HG03457 (cell line): ENCODE data around the gene DUXB.

Experiments
- ATAC-seq: cut with Tn5 transposase; IDR thresholded peaks from one replicate; pipeline ENCODE4 v1.9.1; 2021; ENCODE audit warnings: moderate number of reproducible peaks; ENCODE audit not compliant: unreplicated experiment

The DUXB gene

DNA sequence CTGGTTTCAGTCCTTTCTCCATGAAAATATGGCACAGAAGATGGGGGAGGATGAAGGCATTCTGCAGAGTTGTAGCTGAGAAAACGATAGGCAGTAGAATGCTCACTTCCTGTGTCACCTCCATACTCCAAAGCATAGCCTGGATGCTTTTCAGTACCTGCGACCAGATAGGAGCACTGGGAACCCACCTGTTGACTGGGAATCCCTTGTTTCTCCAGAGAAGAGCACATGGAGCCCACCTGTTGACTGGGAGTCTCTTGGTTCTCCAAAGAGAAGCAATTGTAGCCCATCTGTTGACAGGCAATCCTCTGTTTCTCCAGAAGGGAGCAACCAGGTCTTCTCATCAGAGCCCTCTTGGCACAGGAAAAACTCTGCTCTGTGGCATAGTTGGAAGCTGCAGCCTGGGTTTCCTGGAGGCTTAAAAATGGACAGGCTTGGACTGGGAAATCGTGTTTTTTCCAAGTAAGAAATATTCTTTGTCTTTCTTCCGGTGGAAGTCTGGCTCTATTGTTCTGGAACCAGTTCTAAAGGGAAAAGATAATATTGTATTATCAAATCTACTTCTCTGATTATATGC is 40.4 kb downstream of the DUXB start:
- ATAC-seq: no peak

DNA sequence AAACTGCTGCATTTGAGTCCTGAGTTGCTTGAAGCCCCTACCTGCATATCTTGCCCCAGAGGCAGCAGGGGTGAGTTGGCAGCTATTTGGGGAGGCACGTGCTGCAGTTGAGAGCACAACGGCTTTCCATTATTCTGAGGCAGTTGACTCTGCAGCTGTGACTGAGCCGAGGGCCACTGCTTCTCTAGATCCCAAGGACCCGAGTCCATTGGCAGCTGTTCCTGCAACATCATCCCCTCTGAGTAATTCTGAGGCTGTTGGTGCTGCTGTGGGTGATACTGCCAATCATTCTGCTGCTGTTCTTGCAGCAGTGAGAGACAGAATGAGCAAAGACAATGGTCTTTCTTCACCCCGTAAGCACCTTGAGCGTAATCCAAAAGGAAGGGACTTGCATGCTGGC is 40.9 kb downstream of the DUXB start:
- no peak for ATAC-seq

DNA sequence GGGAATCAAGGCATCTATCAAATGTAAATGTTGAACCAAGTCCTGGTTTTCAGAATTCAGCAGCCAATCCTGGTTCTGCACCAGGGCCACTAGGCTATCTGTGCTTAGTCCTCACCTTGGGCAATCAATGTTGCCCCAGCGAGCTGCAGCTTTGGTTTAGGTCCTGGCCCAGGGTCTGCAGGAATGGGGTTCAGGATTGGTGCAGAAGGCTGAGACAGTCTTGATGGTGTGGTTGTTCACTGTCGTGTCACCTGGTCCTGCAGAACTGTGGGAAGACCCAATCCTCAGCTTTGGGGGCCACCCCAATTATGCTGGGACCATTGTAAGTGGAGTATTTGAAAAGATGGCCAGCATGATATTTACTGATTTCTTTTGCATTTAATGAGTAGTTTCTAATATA is 43.1 kb downstream of the DUXB start:
- no peak for ATAC-seq

DNA sequence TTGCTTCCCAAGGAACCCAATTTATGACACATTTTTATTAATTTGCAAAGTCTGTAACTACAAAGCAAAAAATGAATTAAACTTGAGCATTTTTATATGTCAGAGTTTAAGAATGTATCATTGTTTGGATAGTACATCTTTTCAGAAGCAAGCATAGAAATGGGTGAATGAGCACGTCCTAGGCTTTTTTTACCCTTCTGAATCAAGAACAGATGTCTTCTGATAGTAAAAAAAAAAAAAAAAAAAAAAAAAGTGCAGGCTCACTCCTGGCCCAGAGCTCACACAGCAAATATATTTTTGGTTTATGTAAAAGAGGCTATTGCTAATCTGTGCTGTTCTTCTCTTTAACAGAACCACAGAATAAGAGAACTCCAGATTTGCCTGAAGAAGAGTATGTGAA is 47.3 kb downstream of the DUXB start:
- ATAC-seq: no peak

DNA sequence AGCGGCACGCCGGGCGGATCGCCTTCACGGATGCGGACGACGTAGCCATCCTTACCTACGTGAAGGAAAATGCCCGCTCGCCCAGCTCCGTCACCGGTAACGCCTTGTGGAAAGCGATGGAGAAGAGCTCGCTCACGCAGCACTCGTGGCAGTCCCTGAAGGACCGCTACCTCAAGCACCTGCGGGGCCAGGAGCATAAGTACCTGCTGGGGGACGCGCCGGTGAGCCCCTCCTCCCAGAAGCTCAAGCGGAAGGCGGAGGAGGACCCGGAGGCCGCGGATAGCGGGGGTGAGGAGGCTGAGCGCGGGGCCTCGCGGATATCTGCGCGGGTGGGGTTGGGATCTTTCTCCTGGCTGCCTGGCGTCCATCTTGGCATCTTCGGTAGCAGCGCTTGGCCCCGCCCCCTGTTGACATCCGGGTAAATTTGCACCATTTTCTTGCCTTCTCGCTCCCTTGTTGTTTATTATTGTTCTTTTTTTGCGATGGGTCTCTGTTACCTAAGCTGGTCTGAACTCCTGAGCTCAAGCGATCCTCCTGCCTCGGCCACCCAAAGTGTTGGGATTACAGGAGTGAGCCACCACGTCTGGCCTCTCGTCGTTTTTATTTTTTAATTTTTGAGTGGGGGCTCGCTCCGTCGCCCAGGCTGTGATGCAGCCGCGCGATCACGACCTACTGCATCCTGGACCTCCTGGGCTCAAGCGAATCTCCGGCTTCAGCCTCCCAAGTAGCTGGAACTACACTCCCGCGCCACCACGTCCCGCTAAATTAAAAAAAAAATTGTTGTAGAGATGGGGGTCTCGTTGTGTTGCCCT is 52.8 kb downstream of the DUXB start:
- peak; percentile 20 for ATAC-seq

DNA sequence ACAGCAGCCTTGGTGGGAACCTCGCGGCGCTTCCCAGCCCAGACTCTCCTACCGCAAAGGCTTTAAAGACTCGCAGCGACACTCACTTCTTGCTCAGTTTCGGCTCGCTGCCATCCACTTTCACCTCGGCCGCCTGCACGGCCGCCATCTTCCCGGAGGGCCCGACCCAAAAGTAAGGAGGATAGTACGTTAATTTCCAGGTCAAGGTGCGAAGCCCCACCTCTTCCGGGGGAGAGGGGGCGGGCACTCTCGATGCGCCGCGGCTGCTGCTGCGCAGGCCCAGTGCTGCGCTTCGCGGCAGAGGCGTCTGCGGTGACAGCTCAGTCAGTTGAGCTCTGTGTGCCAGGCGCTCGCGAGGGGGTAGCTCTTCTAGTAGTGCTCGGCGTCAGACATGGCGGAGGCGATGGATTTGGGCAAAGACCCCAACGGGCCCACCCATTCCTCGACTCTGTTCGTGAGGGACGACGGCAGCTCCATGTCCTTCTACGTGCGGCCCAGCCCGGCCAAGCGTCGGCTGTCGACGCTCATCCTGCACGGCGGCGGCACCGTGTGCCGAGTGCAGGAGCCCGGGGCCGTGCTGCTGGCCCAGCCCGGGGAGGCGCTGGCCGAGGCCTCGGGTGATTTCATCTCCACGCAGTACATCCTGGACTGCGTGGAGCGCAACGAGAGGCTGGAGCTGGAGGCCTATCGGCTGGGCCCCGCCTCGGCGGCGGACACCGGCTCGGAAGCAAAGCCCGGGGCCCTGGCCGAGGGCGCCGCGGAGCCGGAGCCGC is 53.6 kb downstream of the DUXB start, which contains the start of the genes KARS1 and TERF2IP:
Gene KARS1 (minus strand): TSS at position 174 of the 773 bp plus-strand sequence. CDS start 26 bp downstream, at position 148.
Gene TERF2IP (plus strand): TSS at position 282 of the 773 bp plus-strand sequence. CDS start 110 bp downstream, at position 392.
- peak; percentile 83 for ATAC-seq

DNA sequence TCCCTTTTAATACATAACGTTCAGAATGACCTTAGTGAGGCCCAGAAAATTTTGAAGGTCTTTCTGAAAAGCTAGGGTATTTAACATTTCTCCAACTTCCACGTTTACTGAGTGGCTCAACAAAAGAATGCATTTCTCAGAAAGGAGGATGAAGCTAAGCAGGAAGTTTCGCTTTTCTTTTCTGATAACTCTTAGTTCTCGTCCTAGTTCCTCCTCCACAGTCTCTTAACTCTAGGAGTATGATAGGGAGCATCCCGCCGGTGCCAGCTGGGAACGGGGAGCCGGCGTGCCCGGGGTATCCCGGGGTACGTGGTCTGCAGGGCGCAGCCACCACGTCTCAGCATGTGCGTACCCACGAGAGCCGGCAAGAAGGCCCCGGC is 54.2 kb downstream of the DUXB start:
- ATAC-seq: no peak

DNA sequence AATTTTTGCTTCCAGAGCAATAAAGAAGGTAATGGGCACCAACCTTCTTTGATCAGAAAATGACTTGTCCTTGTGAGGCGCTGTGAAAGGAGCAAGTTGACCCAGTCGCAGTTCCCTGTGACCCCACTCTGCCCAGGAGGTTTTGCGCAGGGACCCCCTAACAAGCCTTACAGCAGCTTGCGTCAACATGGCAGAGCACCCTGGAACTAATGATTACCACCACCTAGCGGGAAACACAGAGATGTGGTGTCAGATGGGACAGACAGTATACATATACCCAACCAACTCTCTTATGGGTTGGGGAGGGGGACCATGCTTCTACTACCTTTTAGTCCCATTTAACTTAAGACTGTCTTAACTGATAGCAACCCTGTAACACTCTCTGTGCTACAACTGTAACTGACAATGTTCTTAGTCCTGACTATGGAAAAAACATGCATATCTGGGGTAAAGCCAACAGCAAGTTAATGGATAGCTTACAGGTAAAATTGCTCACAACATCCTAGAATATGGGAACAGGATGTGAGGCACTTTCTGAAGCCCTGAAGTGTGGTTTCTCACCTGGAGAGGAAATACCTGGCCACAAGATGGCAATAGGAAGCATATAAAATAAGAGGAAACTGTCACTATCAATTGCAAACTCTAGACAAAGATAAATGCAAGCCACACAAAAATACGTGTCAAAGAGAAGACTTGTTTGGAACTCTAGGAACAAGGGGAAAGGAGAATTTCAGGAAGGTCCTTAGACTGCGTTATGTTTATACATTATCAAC is 56.8 kb downstream of the DUXB start:
- ATAC-seq: no peak
